Epithelial cell of proximal tubule (primary cell): ENCODE results near the gene UQCRQ. TPM values are rescaled to one million over a fixed set of nuclear protein-coding genes. Genes with fewer than 3 reads are reported as not detected.

Experiments used
- DNase-seq: peaks from one replicate; pipeline ENCODE4 v3.0.0-alpha.2; 2011; ENCODE audit warnings: low read depth
- H3K4me3 ChIP-seq: 2 replicates; pipeline ENCODE4 v1.5.1; 2011; ENCODE audit warnings: low read depth, mild to moderate bottlenecking, low read length
- CTCF ChIP-seq: conservative IDR thresholded peaks from 2 replicates; pipeline ENCODE4 v1.5.1; 2012; ENCODE audit warnings: low read depth, mild to moderate bottlenecking, low read length
- total RNA-seq: library from RNA; depleted of rRNA; stranded (reverse); fragments of >200 nt; gene quantifications from 2 replicates; pipeline ENCODE4 v1.2.3, GENCODE V29; 2015

The UQCRQ gene
- total RNA-seq, 1 donor from 2014 or later, result 304 TPM

- DNase-seq, result no peak
- TF ChIP-seq CTCF, result no peak
- H3K4me3 ChIP-seq, result no peak overlapping the region
Observed at GRCh38 chr5:132901730-132902129, 35.3 kb downstream of the UQCRQ start.

DNA sequence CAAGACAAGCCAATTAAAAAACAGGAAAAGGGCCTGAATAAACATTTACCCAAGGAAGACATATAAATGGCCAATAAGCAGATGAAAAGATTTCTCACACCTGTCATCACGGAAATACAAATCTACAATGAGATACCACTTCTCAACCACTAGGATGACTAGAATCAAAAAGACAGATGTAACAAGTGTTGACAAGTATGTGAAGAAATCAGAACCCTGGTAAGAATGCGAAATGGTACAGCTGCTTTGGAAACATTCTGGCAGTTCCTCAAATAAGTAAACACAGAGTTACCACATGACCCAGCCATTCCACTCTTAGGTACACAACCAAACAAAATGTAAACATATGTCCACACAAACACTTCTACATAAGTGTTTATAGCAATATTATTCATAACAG, 39.5 kb downstream of the UQCRQ start:
- peak; percentile 12 for TF ChIP-seq CTCF
- DNase-seq, result no peak
- no peak overlapping the region for H3K4me3 ChIP-seq

- no peak for TF ChIP-seq CTCF
- no peak for DNase-seq
- no peak overlapping the region for H3K4me3 ChIP-seq
Observed at GRCh38 chr5:132907161-132907560, 40.7 kb downstream of the UQCRQ start.

- no peak overlapping the region for H3K4me3 ChIP-seq
- no peak for DNase-seq
- no peak for TF ChIP-seq CTCF
Observed at GRCh38 chr5:132909702-132910101, 43.3 kb downstream of the UQCRQ start.

GRCh38 chr5:132915681-132916080, 49.2 kb downstream of the UQCRQ start:
- H3K4me3 ChIP-seq, result no peak overlapping the region
- no peak for DNase-seq
- no peak for TF ChIP-seq CTCF

- H3K4me3 ChIP-seq, result no peak overlapping the region
- TF ChIP-seq CTCF, result no peak
- DNase-seq, result no peak
Observed at GRCh38 chr5:132916086-132916485, 49.6 kb downstream of the UQCRQ start.

Other genes starting within 250 kb of the UQCRQ start
- gene IL13, start 208.5 kb upstream of the UQCRQ start, total RNA-seq, result not detected in 2 replicates
- not detected in 2 replicates for gene IL4, start 192.7 kb upstream of the UQCRQ start, total RNA-seq
- 5.4 and 7.6 TPM in 2 replicates for gene KIF3A, start 129.1 kb upstream of the UQCRQ start, total RNA-seq
- gene CCNI2, start 119.2 kb upstream of the UQCRQ start, total RNA-seq, result 1.1 and 3.8 TPM in 2 replicates
- gene SEPTIN8, start 89.4 kb upstream of the UQCRQ start, total RNA-seq, result 38.1 and 51.5 TPM in 2 replicates
- 0.06 and 0.22 TPM in 2 replicates for gene SOWAHA, start 53.3 kb upstream of the UQCRQ start, total RNA-seq
- 6.3 and 8.0 TPM in 2 replicates for gene SHROOM1, start 36.0 kb upstream of the UQCRQ start, total RNA-seq
- 0.14 and 0.52 TPM in 2 replicates for gene GDF9, start 173 bp upstream of the UQCRQ start, total RNA-seq
- 0.22 and 0.35 TPM in 2 replicates for gene LEAP2, start 7.0 kb downstream of the UQCRQ start, total RNA-seq
- gene AFF4, start 97.0 kb downstream of the UQCRQ start, total RNA-seq, result 25.5 and 29.2 TPM in 2 replicates
- gene ZCCHC10, start 159.9 kb downstream of the UQCRQ start, total RNA-seq, result 12.7 and 88.8 TPM in 2 replicates
- gene HSPA4, start 185.4 kb downstream of the UQCRQ start, total RNA-seq, result 105 and 123 TPM in 2 replicates